GM12878 (cell line): Measurements from ENCODE around the gene MARF1. TPM values are rescaled to one million over a fixed set of nuclear protein-coding genes. Genes with fewer than 3 reads are reported as not detected.

Experiments
- CBX3 ChIP-seq: fragments of 200-600 bp; sonication (generic); IDR thresholded peaks from 2 replicates; pipeline ENCODE4 v1.6.1; 2016; ENCODE audit warnings: low read depth, borderline replicate concordance
- DPF2 ChIP-seq: fragments of 450-650 bp; IDR thresholded peaks from 2 replicates; pipeline ENCODE4 v1.6.1; 2017; ENCODE audit warnings: mild to moderate bottlenecking
- EP300 ChIP-seq, 2 experiments: fragments of 150-350 bp in 1 of 2; IDR thresholded peaks; 2 replicates each; pipeline ENCODE4 v1.6.1; 2011 to 2012; ENCODE audit warnings: low read depth in 2 of 2, low read length in 2 of 2, borderline replicate concordance in 1 of 2, improper control_type of control experiment in 1 of 2, inconsistent platforms in 1 of 2; ENCODE audit not compliant: control insufficient read depth in 1 of 2
- IKZF1 ChIP-seq: fragments of 450-650 bp; conservative IDR thresholded peaks from 2 replicates; pipeline ENCODE4 v1.6.1; 2017; ENCODE audit warnings: antibody characterized with exemption, mild to moderate bottlenecking
- IRF4 ChIP-seq: IDR thresholded peaks from 2 replicates; pipeline ENCODE4 v1.6.1; 2011; ENCODE audit warnings: low read depth, low read length
- MEF2A ChIP-seq: IDR thresholded peaks from 2 replicates; pipeline ENCODE4 v1.6.1; 2011; ENCODE audit warnings: low read depth, mild to moderate bottlenecking, low read length, moderate library complexity; ENCODE audit not compliant: insufficient read depth
- MTA3 ChIP-seq: IDR thresholded peaks from 2 replicates; pipeline ENCODE4 v1.6.1; 2012; ENCODE audit warnings: low read length, inconsistent platforms, borderline replicate concordance
- RAD51 ChIP-seq: fragments of 450-650 bp; IDR thresholded peaks from 2 replicates; pipeline ENCODE4 v1.6.1; 2016; ENCODE audit warnings: moderate library complexity, mild to moderate bottlenecking, inconsistent platforms
- RFX5 ChIP-seq: IDR thresholded peaks from 2 replicates; pipeline ENCODE4 v1.6.1; 2011; ENCODE audit warnings: low read depth, low read length, improper control_type of control experiment
- ZNF217 ChIP-seq: fragments of 450-650 bp; IDR thresholded peaks from 2 replicates; pipeline ENCODE4 v1.6.1; 2017; ENCODE audit warnings: antibody characterized with exemption, mild to moderate bottlenecking
- polyA plus RNA-seq, 11 experiments: library from polyadenylated mRNA; depleted of rRNA in 4 of 11; unstranded in 6 of 11; stranded (reverse) in 5 of 11; fragments of >200 nt; fragmentation: Nextera tagmentation in 4 of 11; fragmentation: Illumina TruSeq in 1 of 11; extraction: Ambion mirVana in 4 of 11; extraction: Trizol in 1 of 11; gene quantifications; 1 replicate in 1 of 11; 2 replicates in 10 of 11; pipeline versions ENCODE4 v1.2.1 to v1.2.3, GENCODE V29; 2011 to 2016; ENCODE audit warnings: inconsistent platforms in 2 of 11, missing spikeins in 2 of 11, low read depth in 1 of 11
- total RNA-seq, 4 experiments: library from RNA; depleted of rRNA in 3 of 4; stranded (reverse); fragments of >200 nt in 3 of 4; fragmentation: Illumina TruSeq in 1 of 4; extraction: Trizol in 1 of 4; gene quantifications; 2 replicates each; pipeline versions ENCODE4 v1.2.1 to v1.2.3, GENCODE V29; 2013 to 2021
- TF ChIP-seq, protein P1 (sequence below): IDR thresholded peaks from 2 replicates; pipeline ENCODE4 v1.6.1; 2012; ENCODE audit warnings: mild to moderate bottlenecking, low read depth, low read length
- TF ChIP-seq, protein P2 (sequence below): fragments of 450-650 bp; IDR thresholded peaks from 2 replicates; pipeline ENCODE4 v1.6.1; 2016; ENCODE audit warnings: mild to moderate bottlenecking
- TF ChIP-seq, protein P3 (sequence below): IDR thresholded peaks from 2 replicates; pipeline ENCODE4 v1.6.1; 2012; ENCODE audit warnings: low read depth, low read length, improper control_type of control experiment
- TF ChIP-seq, protein P4 (sequence below): fragments of 450-650 bp; IDR thresholded peaks from 2 replicates; pipeline ENCODE4 v1.6.1; 2017; ENCODE audit warnings: mild to moderate bottlenecking, low read depth, inconsistent platforms; ENCODE audit not compliant: poor library complexity, severe bottlenecking
- TF ChIP-seq, protein P5 (sequence below): fragments of 450-650 bp; IDR thresholded peaks from 2 replicates; pipeline ENCODE4 v1.6.1; 2017; ENCODE audit warnings: mild to moderate bottlenecking, moderate library complexity

Gene MARF1
- total and polyA plus RNA-seq, 10 of the 15 experiments (the other 5 are each of a cell fraction or from before 2014, with no cell fraction given) = 4.5 to 40.1 (median 14.0) TPM

DNA sequence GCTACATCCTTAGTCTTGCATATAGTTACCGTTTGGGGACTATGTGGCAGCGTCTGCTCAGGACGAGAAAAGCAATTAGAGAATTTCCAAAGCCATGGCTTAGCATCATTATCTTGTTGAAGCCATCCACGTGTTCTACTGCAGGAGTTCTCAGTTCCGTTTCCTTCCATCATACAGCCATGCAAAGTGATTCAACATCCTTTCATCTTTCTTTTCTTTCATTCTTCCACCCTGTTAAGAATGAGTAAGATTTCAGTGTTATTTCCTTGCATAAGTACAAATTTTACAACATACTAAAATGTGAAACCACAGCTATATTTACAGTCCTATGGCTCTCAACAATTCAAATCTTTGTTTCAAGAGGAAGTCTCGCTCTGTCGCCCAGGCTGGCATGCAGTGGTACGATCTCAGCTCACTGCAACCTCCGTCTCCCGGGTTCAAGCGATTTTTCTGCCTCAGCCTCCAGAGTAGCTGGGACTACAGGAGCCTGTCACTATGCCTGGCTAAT is 3.8 kb downstream of the MARF1 start (continued):
- TF ChIP-seq, protein P1, sequence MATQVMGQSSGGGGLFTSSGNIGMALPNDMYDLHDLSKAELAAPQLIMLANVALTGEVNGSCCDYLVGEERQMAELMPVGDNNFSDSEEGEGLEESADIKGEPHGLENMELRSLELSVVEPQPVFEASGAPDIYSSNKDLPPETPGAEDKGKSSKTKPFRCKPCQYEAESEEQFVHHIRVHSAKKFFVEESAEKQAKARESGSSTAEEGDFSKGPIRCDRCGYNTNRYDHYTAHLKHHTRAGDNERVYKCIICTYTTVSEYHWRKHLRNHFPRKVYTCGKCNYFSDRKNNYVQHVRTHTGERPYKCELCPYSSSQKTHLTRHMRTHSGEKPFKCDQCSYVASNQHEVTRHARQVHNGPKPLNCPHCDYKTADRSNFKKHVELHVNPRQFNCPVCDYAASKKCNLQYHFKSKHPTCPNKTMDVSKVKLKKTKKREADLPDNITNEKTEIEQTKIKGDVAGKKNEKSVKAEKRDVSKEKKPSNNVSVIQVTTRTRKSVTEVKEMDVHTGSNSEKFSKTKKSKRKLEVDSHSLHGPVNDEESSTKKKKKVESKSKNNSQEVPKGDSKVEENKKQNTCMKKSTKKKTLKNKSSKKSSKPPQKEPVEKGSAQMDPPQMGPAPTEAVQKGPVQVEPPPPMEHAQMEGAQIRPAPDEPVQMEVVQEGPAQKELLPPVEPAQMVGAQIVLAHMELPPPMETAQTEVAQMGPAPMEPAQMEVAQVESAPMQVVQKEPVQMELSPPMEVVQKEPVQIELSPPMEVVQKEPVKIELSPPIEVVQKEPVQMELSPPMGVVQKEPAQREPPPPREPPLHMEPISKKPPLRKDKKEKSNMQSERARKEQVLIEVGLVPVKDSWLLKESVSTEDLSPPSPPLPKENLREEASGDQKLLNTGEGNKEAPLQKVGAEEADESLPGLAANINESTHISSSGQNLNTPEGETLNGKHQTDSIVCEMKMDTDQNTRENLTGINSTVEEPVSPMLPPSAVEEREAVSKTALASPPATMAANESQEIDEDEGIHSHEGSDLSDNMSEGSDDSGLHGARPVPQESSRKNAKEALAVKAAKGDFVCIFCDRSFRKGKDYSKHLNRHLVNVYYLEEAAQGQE = no peak
- TF ChIP-seq EP300 (IDR thresholded peaks at IDR 0.05; ENCODE audit: borderline replicate concordance in 1 of 2, control insufficient read depth in 1 of 2, low read depth in 2 of 2, low read length in 2 of 2) (peak in 1 of 2 experiments; percentile 66; a peak in 3 of 4 replicates), RFX5 (no peak), IRF4 (peak; percentile 87), ZNF217 (0 out of 2 replicates have a peak, but pooled peaks have one; percentile 38), DPF2 (peak; percentile 66), MTA3 (0 out of 2 replicates have a peak, but pooled peaks have one; percentile 42), MEF2A (peak; percentile 69), RAD51 (peak; percentile 64; the same call in 1 of the 2 replicates), CBX3 (no peak), IKZF1 (peak; percentile 72)
- TF ChIP-seq, protein P2, sequence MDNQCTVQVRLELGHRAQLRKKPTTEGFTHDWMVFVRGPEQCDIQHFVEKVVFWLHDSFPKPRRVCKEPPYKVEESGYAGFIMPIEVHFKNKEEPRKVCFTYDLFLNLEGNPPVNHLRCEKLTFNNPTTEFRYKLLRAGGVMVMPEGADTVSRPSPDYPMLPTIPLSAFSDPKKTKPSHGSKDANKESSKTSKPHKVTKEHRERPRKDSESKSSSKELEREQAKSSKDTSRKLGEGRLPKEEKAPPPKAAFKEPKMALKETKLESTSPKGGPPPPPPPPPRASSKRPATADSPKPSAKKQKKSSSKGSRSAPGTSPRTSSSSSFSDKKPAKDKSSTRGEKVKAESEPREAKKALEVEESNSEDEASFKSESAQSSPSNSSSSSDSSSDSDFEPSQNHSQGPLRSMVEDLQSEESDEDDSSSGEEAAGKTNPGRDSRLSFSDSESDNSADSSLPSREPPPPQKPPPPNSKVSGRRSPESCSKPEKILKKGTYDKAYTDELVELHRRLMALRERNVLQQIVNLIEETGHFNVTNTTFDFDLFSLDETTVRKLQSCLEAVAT = peak; percentile 70; the same call in 1 of the 2 replicates
- TF ChIP-seq, protein P3, sequence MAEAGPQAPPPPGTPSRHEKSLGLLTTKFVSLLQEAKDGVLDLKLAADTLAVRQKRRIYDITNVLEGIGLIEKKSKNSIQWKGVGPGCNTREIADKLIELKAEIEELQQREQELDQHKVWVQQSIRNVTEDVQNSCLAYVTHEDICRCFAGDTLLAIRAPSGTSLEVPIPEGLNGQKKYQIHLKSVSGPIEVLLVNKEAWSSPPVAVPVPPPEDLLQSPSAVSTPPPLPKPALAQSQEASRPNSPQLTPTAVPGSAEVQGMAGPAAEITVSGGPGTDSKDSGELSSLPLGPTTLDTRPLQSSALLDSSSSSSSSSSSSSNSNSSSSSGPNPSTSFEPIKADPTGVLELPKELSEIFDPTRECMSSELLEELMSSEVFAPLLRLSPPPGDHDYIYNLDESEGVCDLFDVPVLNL = no peak
- TF ChIP-seq, protein P4, sequence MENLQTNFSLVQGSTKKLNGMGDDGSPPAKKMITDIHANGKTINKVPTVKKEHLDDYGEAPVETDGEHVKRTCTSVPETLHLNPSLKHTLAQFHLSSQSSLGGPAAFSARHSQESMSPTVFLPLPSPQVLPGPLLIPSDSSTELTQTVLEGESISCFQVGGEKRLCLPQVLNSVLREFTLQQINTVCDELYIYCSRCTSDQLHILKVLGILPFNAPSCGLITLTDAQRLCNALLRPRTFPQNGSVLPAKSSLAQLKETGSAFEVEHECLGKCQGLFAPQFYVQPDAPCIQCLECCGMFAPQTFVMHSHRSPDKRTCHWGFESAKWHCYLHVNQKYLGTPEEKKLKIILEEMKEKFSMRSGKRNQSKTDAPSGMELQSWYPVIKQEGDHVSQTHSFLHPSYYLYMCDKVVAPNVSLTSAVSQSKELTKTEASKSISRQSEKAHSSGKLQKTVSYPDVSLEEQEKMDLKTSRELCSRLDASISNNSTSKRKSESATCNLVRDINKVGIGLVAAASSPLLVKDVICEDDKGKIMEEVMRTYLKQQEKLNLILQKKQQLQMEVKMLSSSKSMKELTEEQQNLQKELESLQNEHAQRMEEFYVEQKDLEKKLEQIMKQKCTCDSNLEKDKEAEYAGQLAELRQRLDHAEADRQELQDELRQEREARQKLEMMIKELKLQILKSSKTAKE = peak; percentile 70
- TF ChIP-seq, protein P5, sequence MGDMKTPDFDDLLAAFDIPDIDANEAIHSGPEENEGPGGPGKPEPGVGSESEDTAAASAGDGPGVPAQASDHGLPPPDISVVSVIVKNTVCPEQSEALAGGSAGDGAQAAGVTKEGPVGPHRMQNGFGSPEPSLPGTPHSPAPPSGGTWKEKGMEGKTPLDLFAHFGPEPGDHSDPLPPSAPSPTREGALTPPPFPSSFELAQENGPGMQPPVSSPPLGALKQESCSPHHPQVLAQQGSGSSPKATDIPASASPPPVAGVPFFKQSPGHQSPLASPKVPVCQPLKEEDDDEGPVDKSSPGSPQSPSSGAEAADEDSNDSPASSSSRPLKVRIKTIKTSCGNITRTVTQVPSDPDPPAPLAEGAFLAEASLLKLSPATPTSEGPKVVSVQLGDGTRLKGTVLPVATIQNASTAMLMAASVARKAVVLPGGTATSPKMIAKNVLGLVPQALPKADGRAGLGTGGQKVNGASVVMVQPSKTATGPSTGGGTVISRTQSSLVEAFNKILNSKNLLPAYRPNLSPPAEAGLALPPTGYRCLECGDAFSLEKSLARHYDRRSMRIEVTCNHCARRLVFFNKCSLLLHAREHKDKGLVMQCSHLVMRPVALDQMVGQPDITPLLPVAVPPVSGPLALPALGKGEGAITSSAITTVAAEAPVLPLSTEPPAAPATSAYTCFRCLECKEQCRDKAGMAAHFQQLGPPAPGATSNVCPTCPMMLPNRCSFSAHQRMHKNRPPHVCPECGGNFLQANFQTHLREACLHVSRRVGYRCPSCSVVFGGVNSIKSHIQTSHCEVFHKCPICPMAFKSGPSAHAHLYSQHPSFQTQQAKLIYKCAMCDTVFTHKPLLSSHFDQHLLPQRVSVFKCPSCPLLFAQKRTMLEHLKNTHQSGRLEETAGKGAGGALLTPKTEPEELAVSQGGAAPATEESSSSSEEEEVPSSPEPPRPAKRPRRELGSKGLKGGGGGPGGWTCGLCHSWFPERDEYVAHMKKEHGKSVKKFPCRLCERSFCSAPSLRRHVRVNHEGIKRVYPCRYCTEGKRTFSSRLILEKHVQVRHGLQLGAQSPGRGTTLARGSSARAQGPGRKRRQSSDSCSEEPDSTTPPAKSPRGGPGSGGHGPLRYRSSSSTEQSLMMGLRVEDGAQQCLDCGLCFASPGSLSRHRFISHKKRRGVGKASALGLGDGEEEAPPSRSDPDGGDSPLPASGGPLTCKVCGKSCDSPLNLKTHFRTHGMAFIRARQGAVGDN = peak; percentile 95
